GM21360 (cell line): Measurements from ENCODE around the gene CTNNA3.

Source experiments
- ATAC-seq: cut with Tn5 transposase; IDR thresholded peaks from one replicate; pipeline ENCODE4 v1.9.1; 2021; ENCODE audit warnings: mild to moderate bottlenecking, moderate library complexity; ENCODE audit not compliant: unreplicated experiment

Gene CTNNA3

DNA sequence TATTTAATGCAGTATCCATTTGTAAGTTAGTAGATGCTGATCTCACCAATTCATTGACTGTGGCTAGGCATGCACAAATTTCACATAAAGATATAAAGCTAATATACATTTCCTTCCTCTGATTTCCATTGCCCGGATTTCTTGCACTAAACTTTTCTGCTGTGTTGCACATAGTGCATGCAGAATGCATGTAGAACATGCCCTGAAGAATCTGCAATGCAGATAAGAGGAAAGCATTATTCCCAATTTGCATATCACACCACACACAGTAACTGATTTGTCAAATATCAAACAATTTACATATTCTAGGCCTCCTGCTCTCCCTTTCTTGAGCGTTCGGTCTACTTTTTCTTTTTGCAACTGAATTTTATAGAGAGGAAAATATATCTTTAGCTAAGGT is 646.0 kb downstream of the CTNNA3 start:
- no peak for ATAC-seq

DNA sequence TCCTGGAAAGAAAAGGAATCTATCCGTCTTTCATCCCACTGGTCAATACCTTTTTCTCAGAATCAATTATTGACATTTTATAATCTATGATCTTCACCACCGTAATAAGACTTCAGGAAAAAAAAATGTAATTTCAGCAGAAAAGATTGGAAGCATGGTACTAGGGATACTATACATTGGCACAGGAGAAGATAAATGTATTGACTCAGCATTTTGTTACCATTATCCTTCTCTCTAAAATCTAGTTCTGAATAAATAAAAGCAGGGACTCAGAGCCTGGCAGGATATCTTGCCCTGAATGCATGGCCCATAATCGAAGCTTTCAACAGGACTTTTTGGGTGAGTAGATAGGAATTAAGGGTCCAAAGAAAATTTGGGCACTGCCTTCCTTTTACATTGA is 649.5 kb downstream of the CTNNA3 start:
- ATAC-seq: no peak

DNA sequence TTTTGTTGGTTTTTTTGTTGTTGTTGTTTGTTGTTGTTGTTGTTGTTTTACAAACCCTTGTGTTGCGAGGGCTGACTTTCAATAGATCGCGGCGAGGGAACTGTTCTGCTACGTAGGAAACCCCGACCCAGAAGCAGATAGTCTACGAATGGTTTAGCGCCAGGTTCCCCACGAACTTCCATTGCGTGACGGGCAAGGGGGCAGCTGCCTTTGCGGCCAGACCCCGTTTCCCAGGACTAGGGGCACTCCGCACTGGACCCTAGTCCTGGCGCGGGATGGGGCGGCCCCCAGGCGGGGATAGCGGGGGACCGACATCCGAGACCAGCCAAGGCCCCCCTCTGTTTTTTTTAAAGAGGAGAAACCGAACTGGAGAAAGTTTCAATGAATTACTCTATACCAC is 650.6 kb downstream of the CTNNA3 start:
- no peak for ATAC-seq

DNA sequence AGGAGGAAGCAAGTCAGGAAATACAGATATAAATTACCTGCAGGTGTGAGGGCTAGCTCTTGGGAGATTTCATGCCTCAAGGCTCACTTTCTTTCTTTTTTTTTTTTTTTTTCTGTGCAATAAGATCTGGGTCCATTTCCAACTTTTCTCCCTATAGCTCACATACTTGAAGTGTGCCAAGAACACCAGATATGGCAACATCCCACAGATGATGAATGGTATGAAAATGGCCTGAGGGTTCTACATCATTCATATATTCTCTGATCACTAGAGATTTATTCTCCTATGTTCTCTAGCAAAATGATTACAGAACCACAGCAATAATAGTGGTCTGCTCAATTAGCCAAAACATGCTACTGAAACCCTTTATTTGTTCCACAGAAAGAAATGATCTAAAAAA is 653.0 kb downstream of the CTNNA3 start:
- ATAC-seq: no peak

DNA sequence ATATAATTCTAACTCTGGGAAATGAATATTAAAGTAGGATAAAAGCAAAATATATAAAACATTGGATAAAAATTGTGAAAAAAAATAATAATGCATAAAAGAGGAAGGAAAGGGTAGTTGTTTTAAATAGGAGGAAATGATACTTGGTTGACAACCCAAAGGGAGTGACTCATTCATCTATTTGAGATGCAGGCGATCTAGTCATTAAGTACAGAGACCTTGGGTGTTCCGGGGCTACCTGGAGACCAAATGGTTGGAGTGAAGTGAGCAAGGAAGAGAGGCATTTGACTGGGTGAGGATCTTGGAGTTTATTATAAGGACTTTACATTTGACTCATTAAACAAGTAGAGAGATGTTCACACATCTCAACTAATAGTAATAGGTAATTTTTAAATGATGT is 659.2 kb downstream of the CTNNA3 start:
- no peak for ATAC-seq

DNA sequence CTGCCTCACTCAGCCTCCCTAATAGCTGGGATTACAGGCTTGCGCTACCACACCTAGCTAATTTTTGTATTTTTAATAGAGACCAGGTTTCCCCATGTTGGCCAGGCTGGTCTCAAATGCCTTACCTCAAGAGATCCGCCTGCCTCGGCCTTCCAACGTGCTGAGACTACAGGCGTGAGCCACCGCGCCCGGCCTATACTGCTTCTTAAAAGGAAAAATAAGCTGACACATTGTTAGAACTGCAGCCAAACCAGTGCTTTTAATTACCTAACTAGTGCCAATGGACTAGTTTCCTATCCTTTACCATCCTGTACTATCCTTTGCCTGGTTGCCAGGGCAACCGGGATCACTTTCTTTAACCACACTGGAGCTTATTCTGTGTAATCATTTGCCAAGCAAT is 662.1 kb downstream of the CTNNA3 start:
- ATAC-seq: no peak

- ATAC-seq: no peak
Measured at GRCh38 chr10:67022099-67022498, 673.9 kb downstream of the CTNNA3 start.

GRCh38 chr10:67017218-67017617 is 678.8 kb downstream of the CTNNA3 start:
- no peak for ATAC-seq

DNA sequence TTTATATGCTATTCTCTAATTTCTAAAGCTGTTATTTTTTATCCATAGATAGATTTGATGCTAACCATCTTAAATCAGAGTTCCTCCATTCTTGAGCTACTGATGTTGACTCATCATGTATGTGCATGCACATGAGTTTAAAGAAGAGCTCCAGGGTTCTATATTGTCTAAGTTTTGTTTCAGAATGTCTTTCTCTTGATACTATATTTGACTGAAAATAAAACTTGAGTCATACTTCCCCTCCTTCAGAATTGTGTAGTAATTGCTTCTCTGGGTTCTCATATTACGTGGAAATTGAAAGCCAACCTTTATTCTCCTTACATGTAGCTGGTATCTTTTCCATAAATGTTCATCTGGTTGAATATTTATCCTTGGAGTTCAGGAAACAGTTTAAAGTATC is 680.8 kb downstream of the CTNNA3 start:
- no peak for ATAC-seq

DNA sequence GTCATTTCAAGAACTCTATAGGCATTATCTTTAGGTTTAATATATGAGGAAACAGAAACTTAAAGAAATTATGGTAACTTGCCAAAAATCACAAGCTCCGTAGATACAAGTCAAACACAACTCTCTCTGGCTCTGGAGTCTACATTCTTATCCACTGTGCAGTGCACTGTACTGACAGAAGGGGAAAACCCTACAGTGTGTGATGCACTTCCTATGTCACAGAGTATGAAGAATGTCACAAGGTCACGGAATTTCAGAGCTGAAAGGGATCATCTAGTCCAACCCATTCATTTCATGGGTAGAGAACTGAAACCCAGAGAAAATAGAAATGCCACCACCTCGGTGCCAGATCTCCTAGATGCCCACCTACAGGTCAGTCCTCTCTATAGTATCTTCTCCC is 684.0 kb downstream of the CTNNA3 start:
- no peak for ATAC-seq

DNA sequence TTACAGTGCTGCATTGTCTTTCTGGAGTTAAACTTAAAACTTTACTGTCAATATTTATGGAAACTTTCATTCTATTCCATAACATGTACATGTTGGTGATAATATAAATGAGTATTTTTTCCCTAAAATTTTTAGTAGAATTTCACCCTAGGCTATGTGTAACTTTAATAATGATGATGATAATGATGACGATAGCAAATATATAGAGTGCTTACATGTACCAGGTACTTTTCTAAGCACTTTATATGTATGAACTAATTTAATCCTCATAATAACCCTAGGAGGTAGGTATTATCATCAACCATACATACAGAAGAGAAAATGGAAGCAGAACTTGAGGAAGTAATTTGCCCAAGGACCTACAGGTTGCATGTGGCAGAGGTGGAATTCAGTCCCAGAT is 684.5 kb downstream of the CTNNA3 start:
- no peak for ATAC-seq

DNA sequence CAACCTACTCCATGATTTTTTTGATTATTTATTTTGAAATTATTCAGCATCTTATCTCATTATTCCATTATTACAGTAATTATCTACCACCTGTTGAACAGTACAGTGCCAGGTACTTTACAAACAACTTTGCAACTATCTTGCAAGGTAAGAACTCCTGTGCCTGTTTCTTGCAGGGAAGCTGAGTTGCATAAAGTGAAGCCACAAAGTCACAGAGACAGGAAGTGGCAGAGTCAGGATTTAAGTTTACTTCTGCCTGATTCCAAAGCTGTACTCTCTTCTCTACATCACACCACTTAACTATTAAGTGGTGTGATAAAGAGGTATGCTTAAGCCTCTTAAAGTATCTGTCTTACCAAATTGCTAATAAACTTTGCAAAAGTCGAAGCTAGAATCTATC is 690.0 kb downstream of the CTNNA3 start:
- ATAC-seq: no peak

DNA sequence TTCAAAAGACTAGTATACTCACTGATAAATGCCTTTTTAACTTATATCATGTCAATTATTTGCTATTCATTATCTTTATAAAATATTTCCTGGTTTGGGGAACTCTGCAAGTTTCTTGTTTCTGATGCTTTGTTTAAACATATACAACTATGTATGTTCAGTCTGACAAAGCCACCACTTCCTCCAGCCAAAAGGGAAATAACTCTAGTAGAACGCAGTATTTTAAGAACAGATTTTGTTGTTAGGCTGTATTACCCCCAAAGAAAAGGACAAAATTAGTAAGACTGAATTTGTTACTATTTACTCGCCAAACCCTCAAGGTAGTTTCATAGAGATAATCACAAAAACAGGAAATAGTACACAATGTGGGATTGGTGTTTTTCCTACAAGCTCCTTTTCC is 691.3 kb downstream of the CTNNA3 start:
- no peak for ATAC-seq

GRCh38 chr10:66999762-67000545 is 696.0 kb downstream of the CTNNA3 start:
- no peak for ATAC-seq

- no peak for ATAC-seq
Measured at GRCh38 chr10:66996996-66997395, 699.0 kb downstream of the CTNNA3 start.

DNA sequence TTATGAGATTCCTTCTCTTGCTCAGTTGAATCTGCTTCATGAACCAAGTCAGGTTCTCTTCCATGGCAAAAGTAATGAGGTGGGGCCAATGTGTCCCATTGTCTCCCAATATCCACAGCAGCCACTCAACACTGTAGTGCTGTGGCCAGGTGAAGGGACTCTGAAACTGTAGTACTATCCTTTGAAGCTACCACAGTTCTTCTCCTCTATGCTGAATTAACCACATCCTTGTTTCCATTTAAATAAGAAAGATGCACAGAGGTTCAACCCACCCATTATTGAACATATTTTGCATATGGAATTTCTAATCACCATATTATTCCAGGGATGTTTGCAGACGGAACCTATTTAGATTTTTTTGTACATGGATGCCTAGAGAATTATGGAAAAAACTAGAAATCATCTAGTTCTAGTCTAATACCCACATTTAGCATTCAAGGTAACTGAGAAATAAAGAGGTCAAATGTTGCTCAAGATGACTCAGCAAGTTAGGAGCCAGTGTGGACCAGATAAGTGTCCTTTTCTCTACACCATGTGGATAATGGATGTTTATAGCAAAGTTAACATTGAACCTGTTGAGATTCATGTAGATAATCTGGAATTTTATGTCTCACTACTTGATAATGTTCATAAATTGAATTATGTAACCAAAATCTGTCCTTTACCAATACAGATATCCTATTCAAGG is 705.7 kb downstream of the CTNNA3 start:
- ATAC-seq: no peak

GRCh38 chr10:66983475-66983818 is 712.5 kb downstream of the CTNNA3 start:
- ATAC-seq: no peak

DNA sequence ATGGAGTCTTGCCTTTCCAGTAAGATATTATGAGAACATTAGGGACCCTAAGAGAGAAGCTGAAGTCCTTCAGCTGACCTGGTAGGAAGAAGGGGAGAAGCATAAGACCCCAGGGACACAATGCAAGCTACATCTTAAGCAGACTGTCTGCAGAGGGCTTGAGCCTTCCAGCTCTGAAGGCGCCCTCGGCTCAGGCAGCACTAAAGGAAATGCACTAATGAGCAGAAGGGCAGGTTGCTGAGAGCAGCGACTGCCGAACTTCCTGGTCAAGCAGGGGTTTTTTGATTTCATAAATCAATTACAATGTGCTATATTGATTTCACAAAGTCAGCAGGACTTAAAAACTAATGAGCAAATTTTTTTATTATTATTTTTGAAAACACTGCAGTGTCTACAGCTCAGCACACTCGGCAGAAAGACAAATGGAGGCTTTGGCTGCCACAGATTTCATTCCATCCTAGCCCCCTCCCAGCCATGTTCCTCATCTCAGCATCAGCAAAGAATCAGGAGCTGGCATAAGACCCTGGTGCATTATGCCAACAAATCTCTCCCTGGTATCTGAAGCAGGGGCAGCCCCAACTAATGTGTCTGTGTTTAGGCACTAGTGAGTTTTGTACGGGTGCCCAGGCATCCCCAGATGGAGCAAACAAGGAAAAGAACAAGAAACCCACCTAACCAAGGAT is 713.1 kb downstream of the CTNNA3 start:
- no peak for ATAC-seq

DNA sequence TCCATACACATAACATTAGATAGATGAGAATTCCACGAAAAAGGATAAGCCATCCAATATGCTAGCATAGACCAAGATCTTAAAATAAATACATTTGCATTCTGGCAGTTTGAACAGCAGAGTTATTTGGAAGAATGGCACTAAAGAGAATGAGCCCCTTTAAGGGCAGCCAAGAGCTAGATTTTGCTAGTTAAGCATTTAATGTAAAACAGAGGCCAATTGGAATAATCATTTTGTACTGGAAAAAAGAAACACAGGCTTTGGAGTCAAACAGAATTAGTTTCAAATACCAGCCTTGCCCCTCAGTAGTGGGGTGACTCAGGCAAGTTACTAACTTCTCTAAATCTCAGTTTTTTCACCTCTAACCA is 714.0 kb downstream of the CTNNA3 start:
- no peak for ATAC-seq

DNA sequence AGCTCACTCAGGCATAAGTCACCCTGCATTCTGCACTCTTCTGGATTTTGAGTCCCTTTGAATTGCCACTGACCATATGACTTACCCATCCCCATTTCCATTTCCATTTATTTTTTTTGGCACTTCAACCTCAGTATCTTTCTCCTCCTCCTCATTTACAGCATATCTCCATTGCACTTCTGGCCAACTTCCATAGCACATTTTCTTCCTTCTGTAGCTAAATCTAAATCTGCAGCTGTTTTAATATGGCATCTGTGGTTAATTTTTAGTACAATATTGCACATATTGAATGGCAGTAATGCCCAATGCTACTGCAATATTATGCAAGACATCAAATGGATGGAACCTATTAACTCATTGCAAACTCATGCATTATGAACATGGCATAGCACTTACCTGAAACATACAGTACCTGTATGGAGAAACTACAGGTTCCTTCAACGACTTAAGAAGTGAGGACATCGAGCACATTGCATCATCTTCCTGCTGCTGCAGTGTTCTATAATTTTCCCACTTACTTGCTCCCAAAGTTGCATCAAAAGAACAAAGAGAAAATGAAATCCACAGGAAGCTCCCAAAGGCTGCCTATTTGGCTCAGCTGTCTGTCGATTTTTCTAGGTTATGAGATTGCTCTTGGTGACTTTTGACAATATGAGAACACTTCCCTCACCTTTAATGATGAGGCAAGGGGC is 714.5 kb downstream of the CTNNA3 start:
- ATAC-seq: no peak

DNA sequence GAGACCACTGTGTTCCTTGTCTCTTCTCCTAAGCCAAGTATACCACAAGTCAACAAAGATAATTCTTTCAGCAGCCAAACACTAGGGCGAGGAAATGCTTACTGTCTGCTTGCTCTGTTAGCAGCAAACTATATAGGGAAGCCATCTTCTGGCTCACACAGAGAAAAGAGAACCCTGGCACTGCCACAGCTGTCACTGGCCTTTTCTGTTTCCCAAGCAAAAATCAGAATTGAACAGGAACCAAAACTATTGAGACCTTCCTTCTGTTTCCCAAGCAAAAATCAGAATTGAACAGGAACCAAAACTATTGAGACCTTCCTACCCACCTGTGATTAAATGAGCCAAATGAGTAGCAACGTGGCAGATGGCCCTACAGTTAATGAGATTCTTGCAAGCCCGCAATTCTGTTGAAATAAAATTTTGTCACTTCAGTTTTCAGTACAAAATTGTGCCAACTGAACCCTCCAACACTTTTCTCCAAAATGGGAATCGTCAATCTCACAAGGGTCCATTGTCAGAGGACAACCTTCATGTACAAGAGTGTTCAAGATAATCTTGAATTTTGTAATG is 715.7 kb downstream of the CTNNA3 start:
- ATAC-seq: no peak
